ENCODE measurements around the gene CAV1.

The CAV1 gene

DNA sequence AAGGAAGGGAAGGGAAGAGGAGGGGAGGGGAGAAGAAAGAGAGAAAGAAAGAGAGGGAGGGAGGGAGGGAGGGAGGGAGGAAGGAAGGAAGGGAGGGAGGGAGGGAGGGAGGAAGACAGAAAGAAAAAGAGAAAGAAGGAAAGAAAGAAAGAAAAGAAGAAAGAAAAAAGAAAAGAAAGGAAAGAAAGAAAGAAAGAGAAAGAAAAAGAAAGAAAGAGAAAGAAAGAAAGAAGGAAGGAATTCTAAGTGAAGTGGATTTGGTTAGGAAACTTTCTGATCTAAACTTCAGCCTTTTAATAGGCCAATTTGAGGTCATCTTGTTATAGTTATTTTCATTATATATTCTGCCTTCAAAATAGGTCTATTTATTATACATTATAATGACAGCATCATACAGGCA is 21.0 kb upstream of the CAV1 start:
- DNase-seq (ENCODE audit: low spot score) = no peak

DNA sequence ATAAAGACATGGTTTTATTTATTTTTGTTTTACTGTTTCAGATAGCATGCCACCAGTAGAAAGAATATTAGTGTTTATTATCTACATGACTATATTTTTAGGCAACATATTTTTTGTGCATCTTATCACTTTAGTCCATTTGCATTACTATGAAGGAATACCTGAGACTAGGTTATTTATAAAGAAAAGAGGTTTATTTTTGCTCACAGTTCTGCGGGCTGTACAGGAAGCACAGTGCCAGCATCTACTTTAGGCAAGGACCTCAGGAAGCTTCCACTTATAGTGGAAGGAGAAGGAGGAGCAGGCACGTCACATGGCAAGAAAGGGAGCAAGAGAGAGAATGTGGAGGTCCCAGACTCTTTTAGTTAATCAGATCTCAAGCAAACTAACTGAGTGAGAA is 19.6 kb upstream of the CAV1 start:
- no peak for DNase-seq (ENCODE audit: low spot score)

DNA sequence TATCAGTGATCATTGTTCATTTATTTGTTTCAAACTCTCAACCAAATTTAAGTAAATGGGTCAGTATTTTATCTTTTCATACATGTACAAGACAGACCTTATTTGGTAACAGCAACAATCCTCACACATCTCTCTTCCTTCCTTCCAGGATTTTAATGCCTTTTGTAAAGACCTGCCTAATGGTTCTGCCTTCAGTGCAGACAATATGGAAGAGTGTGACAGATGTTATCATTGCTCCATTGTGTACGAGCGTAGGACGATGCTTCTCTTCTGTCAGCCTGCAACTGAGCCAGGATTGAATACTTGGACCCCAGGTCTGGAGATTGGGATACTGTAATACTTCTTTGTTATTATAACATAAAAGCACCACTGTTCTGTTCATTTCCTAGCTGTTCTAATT is 19.0 kb upstream of the CAV1 start:
- no peak for DNase-seq (ENCODE audit: low spot score)

DNA sequence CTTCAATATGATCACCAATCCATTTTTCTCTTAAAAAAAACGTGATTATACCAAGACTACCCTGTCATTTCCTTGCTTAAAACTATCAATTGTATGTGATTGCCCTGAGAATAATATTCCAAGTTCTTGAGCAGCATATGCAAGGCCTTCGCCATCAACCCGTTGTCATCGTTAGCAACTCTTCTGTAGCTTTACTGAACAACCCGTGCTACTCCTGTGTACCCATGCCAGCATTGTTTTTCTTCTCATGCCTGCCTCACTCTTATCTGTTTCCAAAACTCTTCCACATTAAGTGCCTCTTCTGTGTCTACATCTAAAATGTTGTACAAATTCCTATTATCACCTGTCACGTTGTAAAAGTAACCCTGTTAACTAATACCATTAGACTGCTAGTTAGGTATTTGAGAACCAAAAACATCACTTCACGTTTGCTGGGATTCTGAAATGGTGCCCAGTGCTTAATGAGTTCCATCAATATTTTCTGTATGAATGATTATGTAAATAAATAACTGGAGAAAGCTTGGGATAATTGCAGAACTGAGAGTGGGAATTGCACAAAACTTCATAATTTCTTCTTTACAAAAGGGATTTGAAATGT is 14.8 kb upstream of the CAV1 start:
- no peak for DNase-seq (ENCODE audit: low spot score)

DNA sequence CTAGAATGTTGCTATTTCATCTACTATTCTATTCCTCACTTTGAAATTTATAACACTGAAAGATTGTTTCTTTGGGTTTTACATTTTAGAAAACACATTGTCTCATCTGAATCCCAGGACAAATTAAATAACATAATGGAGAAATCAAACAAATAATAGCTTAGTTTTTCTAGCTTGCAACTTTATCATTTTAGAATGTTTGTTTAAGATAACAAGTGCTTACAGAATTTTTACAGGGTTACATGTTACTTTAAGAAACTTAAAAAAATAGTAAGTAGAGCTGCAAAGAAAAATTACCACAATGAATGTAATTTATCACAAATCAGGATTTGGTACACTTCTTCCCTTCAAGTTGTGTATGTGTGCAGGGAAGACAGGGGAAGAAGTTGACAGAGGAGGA is 14.0 kb upstream of the CAV1 start:
- DNase-seq (ENCODE audit: low spot score) = no peak

DNA sequence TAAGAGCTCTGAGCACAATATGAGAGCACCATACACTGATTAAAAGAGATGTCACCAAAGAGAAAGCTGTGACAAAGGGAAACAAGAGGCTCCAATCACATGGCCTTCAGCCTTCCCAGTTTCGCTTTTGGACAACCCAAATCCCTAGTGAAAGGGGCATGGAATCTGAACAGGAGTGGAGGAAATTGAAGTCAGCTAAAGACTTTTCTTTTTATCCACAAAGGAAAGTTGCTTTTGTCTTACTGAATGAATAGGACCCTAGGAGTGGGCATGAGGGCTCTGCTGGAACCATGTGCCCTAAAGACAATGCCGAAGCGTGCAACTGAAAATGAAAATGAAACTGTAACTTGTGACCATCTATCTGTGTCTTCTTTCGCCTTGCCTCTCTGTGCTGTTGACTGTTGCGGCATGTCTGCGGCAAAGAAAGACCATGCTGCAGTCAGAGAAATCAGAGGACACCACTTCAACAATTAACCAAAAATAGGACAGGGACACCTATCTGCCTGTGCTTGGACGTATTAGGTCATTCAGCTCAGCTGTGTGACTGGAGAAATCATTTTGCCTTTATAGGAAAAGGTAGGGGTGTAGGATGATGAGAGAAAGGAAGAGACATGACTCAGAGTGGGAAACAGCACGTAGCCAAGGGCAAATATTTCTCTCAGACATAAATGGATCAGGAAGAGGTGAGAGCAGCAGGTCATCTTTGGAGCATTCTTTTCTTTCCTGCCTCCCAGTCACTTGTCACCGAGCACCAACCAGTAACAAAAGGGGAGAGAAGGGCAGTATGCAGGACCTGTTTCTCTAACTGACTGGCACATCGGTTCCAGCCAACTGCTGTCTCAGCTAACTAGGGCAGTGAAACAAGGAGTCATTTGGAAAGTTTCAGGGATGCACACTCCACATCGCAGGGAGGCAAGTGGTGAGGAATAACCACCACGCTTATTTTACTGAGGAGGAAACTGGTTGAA is 13.0 kb upstream of the CAV1 start:
- DNase-seq (ENCODE audit: low spot score) = no peak

DNA sequence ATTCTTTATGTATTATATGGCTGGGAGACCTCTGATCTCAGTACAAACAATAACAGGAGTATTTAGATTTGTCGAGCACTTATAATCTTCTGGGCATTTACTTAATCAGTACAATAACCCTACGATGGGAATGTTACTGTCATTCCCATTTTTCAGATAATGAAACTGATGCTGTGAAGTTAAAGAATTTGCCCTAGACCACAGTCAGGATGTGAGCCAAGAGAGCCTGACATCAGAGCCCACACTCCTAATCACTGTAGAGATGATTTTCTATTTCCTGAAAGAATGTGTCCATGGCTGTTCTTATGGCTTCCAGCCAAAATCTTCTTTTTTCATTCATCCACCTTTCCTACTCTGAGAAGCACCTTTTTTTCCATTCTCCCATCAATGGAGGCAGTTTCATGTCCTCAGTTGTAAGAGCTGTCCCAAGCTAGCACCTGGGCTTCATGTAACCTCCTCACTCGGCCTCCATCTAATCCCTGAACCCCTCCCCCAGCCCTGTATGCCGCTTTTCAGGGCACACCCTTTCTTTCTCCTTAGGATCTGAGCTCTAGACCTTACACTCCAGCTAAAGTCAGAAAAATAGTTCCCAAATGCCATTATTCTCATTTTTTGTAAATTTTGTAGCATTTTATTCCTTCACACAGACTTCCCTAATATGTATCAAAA is 12.2 kb upstream of the CAV1 start:
- DNase-seq (ENCODE audit: low spot score) = no peak

DNA sequence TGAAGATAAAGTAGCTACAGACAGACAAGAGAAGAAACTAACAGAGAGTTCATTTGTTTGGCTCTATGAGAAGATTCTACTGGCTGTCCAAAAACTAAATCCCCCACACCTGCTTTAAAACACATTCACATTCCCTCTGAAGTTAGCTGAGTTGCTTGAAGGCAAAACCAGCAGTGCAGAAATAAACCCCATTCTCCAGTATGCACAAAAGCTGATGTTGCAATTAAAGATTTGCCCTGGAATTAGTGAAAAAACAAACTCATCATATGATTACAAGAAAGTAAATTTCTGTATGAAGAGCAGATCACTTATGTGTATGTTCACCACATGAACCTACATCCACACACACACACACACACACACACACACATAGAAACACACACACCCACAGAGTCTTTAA is 9.3 kb upstream of the CAV1 start:
- DNase-seq (ENCODE audit: low spot score) = no peak

DNA sequence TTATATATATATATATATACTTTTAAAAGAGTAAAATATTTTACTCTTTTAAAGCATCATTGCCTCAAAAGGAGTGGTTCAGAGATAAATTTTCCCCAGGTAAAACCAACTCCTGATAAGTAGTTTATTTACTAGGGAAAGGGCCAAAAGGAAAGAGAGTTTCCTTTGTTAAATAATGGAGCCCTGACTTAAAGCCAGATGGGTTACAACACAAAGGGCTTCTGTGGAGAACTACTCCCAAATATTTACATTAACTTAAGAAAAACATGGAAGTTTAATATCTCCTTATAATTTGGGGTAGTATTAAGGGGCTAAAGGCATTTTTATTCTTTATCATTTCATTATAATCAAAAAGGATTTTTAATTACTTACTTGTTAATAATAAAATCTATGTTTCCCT is 8.5 kb upstream of the CAV1 start:
- no peak for DNase-seq (ENCODE audit: low spot score)

DNA sequence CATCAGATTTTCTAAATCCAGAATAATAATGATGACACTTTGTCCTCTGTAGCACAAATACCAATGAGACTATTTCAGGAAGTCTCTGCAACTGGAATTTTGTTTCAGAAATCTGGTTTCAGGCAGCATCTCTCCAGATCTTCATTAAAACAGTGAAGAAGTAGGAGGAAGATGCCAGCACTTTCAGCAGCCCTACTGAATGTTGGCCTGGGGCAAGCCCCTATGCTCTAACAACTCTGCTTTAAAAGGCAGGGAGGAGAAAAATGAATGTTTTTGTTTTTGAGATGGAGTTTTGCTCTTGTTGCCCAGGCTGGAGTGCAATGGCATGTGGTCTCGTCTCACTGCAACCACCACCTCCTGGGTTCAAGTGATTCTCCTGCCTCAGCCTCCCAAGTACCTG is 7.2 kb upstream of the CAV1 start:
- no peak for DNase-seq (ENCODE audit: low spot score)

DNA sequence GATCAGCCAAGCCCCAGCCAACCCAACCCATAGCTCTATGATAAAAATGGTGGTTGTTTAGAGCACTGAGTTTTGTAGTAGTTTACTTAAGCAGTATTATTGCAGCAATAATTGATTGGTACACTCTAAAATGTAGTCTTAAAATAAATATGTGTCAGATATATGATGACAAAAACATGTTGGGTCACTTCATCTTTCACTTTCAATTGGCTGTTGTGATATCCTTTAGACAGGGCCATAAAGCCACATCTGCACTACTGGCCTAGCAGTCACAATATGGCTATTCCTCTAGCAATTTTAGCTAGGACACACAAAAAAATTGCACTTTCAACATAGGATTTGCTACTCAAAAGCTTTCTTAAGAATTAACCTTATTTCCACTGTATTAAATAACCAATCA is 5.9 kb upstream of the CAV1 start:
- no peak for DNase-seq (ENCODE audit: low spot score)

DNA sequence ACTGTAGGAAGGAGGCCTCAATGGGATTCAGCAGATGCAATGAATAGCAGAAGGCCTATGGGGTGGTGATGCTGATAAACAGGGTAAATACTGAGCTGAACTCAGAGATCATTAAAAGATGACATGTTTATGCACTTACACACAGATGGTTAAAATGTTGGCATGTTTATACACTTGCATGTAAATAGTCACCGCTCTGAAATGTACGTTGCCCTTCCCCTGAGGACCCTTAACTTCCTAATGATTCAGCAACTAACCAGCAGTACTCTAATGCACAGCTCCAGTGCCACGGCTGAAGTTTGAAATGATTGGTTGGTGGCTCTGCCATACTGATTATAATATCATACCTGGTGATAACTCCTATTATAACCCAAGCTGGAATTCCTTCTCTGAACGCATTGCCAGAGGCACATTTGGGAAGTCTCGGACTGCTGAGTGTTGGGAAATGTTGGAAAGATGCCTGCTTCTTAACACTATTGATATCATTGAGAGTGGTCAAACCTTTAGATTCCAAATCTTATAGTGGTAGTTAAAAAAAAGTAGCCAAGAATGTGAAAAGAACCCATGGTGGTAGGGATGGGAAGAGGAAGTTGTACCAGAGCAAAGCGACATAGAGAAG is 3.7 kb upstream of the CAV1 start:
- no peak for DNase-seq (ENCODE audit: low spot score)

DNA sequence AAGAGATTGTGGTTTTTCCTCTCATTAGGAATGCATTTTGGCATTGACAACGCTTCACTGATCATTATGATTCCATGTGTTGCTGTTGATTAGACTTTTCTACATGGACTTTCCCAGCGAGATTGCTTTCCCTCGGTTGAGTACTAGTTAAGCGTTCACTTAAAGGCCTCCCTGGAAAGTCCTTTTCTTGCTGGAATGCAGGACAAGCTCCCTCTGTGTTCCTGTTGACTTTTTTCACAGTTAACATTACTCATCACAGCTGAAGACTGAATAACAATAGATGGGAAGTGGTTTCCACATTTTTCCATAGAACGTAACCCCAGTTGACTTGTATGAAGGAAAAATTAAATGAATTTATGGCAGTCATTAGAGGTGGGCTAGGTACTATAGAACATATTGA is 2.6 kb upstream of the CAV1 start:
- no peak for DNase-seq (ENCODE audit: low spot score)

DNA sequence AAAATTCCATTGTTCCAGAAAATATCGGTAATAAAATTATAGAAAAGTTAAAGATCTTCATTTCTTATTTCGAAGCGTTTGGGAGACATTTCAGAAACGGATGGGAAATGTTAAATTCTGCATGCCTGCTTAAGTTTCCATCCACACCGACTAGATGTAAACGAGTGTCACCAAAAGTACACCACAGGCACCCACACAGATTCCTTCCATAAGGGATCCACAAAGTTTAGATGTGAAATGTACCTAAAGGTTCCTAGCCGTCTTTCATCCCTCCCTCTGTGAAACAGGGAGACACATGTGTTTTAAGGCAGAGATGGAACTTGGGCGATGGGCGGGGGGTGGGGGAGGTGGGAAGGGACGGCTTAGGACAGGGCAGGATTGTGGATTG is 621 bp upstream of the CAV1 start:
- no peak for DNase-seq (ENCODE audit: low spot score)

DNA sequence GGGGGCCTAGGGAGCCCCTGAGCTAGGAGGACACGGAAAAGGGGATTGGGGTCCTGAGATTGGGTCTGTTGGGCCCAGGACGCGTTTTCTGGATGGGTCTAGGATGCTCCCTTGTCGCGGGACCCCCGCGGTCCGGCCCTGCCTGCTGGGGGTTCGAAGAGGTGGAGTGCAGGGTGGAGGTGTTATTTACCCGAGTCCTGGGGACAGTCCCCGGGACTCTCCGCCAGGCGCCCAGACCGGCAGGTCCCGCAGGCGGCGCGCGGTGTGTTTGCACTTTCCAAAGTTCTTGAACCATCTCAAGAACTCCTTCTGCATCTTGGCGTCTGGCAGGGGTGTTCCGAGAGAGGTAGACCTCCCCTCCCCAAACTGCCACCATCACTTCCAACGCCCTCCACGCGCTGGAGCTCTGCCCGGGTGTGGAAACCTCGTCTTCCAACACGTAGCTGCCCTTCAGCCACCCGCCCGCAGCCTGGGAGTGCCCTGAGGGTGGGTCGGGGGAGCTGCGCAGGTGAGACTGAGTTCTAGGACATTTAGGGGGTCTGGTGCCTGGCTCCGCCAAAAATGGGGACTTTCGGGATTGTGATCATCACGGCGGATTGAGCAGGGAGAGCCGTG is 569 bp downstream of the CAV1 start:
- DNase-seq (ENCODE audit: low spot score) = peak; percentile 61

DNA sequence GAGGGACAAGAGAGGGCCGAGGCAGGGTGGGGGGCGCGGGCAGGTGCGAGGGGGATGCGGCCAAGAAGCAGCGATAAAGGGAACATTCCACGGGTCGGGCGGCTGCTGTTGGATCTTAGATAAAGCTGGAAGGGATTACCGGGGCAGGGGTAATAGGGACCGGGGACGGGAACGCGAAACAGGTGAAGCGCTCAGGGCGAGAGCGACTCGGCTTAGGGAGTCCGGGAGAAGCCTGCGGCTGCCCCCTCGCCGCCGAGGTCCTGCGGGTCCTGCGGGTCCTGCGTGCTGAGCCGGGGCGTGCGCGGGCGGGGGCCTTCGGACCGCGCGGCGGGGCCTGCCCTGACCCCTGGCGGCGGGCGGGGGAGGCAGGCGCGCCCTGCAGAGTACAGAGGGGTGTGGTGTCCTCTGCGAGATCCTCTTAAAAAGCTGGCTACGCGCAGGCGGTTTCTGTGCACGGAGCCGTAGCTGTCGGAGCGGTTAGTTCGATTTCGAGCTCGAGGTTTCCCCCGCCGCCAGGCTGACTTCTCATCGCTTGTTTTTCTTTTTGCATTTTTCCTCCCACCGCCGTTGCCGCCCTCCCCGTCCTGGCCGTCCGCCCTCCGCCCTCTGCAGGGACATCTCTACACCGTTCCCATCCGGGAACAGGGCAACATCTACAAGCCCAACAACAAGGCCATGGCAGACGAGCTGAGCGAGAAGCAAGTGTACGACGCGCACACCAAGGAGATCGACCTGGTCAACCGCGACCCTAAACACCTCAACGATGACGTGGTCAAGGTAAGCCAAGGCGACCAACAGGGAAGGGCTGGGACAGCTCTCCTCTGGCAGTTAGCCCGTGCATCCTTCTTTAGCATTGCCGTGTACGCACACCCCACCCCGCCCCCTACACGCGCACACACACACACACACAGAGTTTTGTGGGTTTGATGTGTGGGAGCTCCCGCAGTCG is 1.4 kb downstream of the CAV1 start:
- DNase-seq (ENCODE audit: low spot score) = peak; percentile 77

DNA sequence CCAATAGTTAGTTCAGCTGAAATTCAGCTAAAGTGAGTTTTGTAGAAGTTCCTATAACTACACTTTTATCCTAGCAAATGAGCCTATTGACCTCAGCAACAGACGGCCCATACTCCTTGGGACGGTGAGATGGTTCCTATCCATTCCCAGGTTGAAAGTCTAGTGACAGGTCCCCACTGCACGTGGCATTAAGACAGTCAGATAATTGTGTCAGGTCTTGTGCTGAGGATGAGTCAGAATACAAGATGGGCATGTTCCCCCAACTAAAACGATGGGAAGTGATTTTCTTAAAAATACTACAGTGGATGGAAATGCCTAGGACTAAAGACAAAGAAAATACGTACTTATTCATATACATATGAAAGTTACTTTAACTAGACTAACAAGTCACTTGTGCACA is 2.1 kb downstream of the CAV1 start:
- no peak for DNase-seq (ENCODE audit: low spot score)

DNA sequence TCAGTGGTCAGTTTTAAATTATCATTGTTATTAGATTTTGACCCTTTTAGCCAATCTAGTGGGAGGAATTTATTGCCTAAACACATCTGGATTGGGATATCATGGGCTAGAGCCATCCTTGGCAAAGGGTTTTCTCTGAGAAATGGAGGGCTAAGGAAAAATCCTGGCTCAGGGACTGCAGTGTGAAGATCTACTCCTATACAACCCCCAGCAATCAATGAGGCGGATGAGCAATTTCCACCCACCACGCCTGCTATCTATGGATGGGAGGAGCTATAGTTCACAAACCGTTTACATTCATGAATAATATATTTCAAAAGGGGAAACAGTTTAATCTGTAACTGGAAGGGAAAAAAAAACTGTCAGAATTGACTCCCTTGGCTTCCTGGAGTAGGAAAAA is 2.7 kb downstream of the CAV1 start:
- DNase-seq (ENCODE audit: low spot score) = no peak

DNA sequence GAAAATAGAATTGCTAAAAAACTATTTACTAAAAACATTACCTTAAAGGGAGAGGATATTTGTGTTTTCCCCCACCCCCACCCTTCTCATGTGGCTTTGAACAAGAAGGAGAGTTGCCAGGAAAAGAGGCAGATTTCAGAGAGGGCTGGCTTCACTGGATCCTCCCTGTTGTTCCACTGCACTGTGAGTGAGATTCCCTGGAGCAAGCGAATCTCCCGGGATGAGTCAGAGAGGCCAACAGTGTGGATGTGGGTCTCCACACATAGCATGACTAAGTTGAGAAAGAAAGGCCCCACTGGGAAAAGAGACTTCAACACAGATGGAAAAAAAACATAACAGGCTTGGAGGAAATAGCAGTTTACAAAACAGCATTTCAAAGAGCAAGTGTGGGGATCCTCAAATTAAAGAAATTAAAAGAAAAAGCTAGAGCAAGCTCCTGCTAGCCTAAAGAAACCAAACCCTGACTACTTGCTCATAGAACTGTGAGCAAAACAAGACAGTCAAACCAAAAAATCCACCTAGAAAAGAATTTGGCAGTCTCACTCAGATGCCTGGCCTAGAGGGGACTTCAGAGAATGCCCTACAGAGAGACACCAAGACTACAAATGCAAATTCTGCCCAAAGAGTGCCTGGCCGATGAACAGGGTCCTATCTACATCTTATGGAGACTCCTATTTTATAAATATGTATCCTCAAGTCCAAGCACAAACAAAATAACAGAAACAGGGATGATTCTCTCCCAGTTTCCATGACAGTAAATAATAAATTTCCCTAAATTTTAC is 3.4 kb downstream of the CAV1 start:
- peak; percentile 19 for DNase-seq (ENCODE audit: low spot score)

DNA sequence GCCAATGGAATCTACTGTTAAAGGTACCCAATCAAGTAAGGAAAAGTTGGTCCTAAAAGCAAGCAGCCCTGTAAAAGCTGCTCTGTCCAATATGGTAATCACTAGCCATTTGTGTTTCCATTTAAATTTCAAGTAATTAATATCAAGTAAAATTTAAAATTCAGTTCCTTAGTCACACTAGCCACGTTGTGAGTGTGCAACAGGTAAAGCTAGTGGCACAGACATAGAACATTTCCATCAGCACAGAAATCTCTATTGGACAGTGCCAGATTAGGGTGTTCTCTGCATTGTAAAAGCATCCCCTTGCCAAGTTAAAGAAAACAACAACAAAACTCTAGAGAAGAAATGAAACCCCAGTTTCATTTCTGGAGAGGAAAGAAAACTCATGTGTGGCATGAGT is 4.4 kb downstream of the CAV1 start:
- DNase-seq (ENCODE audit: low spot score) = no peak
